A673 (cell line): Measurements from ENCODE around the gene ZBTB7B.

Experiments
- CTCF ChIP-seq: fragments of 300-800, 200-600 bp; sonication (generic); conservative IDR thresholded peaks from 2 replicates; pipeline ENCODE4 v1.5.1; 2017; ENCODE audit warnings: low read depth, mild to moderate bottlenecking, antibody characterized with exemption, low read length, moderate library complexity, mixed read lengths
- EZH2 ChIP-seq: fragments of 200-600 bp; sonication (generic); IDR thresholded peaks from 2 replicates; pipeline ENCODE4 v1.6.1; 2017; ENCODE audit warnings: borderline replicate concordance, low read depth, mild to moderate bottlenecking, mixed read lengths, antibody characterized with exemption, low read length; ENCODE audit not compliant: poor library complexity, severe bottlenecking

- no peak for TF ChIP-seq CTCF
- no peak for TF ChIP-seq EZH2
These were observed 27.1 kb upstream of the ZBTB7B start for GRCh38 chr1:154975409-154976059.
